Measurements from ENCODE around the gene ZFYVE28.

ZFYVE28 gene

GRCh38 chr4:2457481-2458295 lies 39.2 kb upstream of the ZFYVE28 start:
- Histone ChIP-seq H3K79me2 (no peaks in the 10 kb centered on the region), H3K36me3 (ENCODE audit: control insufficient read depth, insufficient read depth, low read length) (no peaks in the 10 kb centered on the region), H3K4me3 (ENCODE audit: low read depth, low read length) (no peak overlapping the region), H2AFZ (no peak overlapping the region), H3K27me3 (ENCODE audit: control insufficient read depth, insufficient read depth, low read length) (no peaks in the 10 kb centered on the region), H3K4me2 (ENCODE audit: low read length) (no peak overlapping the region), H3K4me1 (no peaks in the 10 kb centered on the region), H3K9me3 (ENCODE audit: control insufficient read depth, low read length) (no peaks in the 10 kb centered on the region), H3K27ac (no peak overlapping the region), H3K9ac (no peak overlapping the region)
- TF ChIP-seq CTCF (IDR thresholded peaks at IDR 0.05) = no peak

GRCh38 chr4:2451821-2452785 lies 33.7 kb upstream of the ZFYVE28 start:
- no peak overlapping the region for H3K4me2 ChIP-seq (ENCODE audit: low read length)
- no peak for TF ChIP-seq CTCF (IDR thresholded peaks at IDR 0.05)

GRCh38 chr4:2451036-2451520 lies 32.6 kb upstream of the ZFYVE28 start:
- Histone ChIP-seq H2AFZ (no peak overlapping the region), H3K27me3 (ENCODE audit: control insufficient read depth, insufficient read depth, low read length) (no peaks in the 10 kb centered on the region)

More at GRCh38 chr4:2451821-2452785, 33.7 kb upstream of the ZFYVE28 start:
- no peak overlapping the region for H2AFZ ChIP-seq
- no peaks in the 10 kb centered on the region for H3K27me3 ChIP-seq (ENCODE audit: control insufficient read depth, insufficient read depth, low read length)
- no peaks in the 10 kb centered on the region for H3K9me3 ChIP-seq (ENCODE audit: control insufficient read depth, low read length)
- no peaks in the 10 kb centered on the region for H3K36me3 ChIP-seq (ENCODE audit: control insufficient read depth, insufficient read depth, low read length)
- H3K27ac ChIP-seq = no peak overlapping the region
- no peak overlapping the region for H3K9ac ChIP-seq
- no peak overlapping the region for H3K4me3 ChIP-seq (ENCODE audit: low read depth, low read length)
- no peaks in the 10 kb centered on the region for H3K4me1 ChIP-seq
- H3K79me2 ChIP-seq = no peaks in the 10 kb centered on the region

GRCh38 chr4:2450394-2451035 lies 32.1 kb upstream of the ZFYVE28 start:
- Histone ChIP-seq H3K9ac (no peak overlapping the region), H3K27ac (no peak overlapping the region), H3K36me3 (ENCODE audit: control insufficient read depth, insufficient read depth, low read length) (no peaks in the 10 kb centered on the region), H3K4me1 (no peaks in the 10 kb centered on the region), H3K79me2 (no peaks in the 10 kb centered on the region), H3K4me2 (ENCODE audit: low read length) (no peak overlapping the region), H3K9me3 (ENCODE audit: control insufficient read depth, low read length) (no peaks in the 10 kb centered on the region), H3K27me3 (ENCODE audit: control insufficient read depth, insufficient read depth, low read length) (no peaks in the 10 kb centered on the region), H3K4me3 (ENCODE audit: low read depth, low read length) (no peak overlapping the region), H2AFZ (no peak overlapping the region)
- TF ChIP-seq CTCF (IDR thresholded peaks at IDR 0.05) = no peak

More at GRCh38 chr4:2451036-2451520, 32.6 kb upstream of the ZFYVE28 start:
- no peak overlapping the region for H3K4me3 ChIP-seq (ENCODE audit: low read depth, low read length)
- no peak overlapping the region for H3K9ac ChIP-seq
- H3K36me3 ChIP-seq (ENCODE audit: control insufficient read depth, insufficient read depth, low read length) = no peaks in the 10 kb centered on the region
- H3K4me1 ChIP-seq = no peaks in the 10 kb centered on the region
- no peak for TF ChIP-seq CTCF (IDR thresholded peaks at IDR 0.05)
- H3K79me2 ChIP-seq = no peaks in the 10 kb centered on the region
- H3K27ac ChIP-seq = no peak overlapping the region
- no peak overlapping the region for H3K4me2 ChIP-seq (ENCODE audit: low read length)
- no peaks in the 10 kb centered on the region for H3K9me3 ChIP-seq (ENCODE audit: control insufficient read depth, low read length)
